GM19328 (cell line): ENCODE measurements around the gene ZDHHC11.
"Not testable (repeated sequence)": the region's sequence is repeated elsewhere in the genome, so short reads cannot be mapped to it uniquely, and the experiment has no call there.

ENCODE experiments used
- ATAC-seq: cut with Tn5 transposase; IDR thresholded peaks from one replicate; pipeline ENCODE4 v1.9.1; 2021; ENCODE audit warnings: mild to moderate bottlenecking, moderate library complexity; ENCODE audit not compliant: unreplicated experiment

Gene ZDHHC11

DNA sequence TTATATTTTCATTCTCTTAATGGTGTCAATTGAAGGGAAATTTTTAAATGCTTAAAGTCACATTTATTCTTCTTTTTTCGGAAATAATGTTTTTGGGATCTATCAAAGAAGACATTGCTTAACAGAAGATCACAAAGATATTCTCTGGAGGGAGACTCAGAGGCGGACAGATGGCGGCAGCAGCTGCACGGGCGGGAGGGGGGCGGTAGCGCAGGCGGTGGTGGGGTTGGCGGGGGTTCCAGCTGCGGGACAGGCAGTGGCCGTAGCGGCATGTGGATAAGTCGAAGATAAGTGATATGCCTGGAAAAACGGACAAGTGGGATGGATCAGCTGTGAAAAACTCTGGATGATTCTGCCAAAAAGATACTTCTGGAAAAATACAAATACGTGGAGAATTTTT lies 34.6 kb downstream of the ZDHHC11 start:
- ATAC-seq, result no peak

DNA sequence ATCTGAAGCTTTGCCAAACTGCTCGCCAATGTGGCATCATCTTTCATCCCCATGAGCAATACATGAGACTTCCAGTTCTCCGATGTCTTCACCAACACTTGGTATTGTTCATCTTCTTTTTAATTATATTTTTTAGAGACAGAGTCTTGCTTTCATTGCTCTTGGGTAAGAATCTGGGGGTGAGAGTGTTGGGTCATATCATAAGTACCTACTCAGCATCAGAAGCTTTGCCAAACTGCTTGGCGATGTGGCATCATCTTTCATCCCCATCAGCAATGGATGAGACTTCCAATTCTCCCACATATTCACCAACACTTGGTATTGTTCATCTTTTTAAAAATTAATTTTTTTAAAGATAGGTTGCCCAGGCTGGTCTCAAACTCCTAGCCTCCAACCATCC lies 35.3 kb downstream of the ZDHHC11 start:
- ATAC-seq, result no peak

DNA sequence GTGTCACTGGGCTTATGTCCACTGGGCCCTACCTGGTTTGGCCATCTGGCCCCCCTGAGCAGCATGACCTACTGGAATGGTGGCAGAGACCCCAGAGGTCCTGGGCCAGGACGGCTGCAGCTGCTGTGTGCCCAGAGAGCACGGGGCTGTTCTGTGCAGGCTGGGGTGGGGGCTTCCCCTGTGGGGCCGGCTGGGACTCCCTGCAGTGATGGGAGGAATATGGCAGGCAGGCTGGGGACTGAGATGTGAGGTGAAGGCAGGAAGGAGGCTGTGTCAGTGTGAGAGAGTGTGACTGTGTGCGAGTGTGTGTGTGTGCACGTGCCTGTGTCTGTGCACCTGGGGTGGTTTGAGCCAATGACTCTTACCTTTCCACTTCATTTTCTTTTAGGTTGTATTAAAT lies 37.2 kb downstream of the ZDHHC11 start:
- not testable (repeated sequence) for ATAC-seq

DNA sequence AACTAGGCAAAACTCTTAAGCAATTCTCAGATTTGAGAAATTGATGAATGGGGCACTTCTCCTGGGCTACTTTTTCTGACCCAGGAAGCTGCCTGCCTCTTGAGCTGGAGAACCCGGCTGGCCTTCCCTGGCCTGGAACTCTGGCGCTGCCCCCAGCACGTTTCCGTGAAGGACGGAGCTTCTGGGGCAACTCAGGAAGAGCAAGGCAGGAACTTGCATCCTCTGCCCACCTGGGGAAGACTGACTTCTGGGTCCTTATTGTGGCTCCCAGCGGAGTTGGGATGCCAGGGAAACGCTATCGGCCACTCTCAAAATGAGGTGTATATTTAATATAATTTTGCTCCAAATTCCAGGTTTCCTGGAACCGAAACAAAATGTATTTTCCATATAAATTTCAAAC lies 39.4 kb downstream of the ZDHHC11 start:
- ATAC-seq, result not testable (repeated sequence)

DNA sequence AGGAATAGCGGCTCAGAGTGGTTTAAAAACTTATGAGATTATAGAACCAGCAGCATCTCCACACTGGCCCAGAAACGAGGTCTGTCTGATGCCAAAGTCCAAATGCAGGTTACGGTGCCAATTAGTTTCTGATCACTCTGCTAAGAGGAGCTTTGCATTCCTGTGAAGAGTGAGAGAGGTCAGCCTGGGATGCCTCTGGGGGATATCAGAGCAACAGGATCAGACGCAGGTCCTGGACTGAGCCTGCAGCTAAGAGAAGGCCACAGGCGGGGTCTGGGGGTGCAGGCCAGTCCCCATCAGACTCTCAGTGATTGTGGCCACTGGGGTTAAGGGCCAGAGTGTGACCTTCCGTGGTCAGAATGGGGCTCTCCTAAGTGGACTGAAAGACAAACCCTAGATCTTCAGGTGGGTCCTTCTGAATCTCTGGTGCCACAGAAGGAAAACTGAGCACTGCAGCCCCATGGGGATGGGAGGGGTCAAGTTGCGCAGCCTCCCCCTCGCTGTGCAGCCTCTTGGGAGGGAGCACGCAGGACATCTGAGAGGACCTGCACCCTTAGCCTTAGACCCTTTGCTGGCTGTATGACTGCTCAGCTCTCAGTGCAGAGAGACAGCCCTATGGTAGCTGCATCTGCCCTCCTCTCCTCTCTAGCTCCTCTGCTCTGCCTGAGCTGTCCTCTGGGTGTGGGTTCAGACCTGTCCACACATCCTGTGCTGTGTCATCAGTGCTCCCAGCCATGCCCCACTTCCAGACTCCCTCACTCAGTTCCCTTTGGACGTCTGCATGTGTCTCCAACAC lies 42.9 kb downstream of the ZDHHC11 start:
- ATAC-seq, result not testable (repeated sequence)

DNA sequence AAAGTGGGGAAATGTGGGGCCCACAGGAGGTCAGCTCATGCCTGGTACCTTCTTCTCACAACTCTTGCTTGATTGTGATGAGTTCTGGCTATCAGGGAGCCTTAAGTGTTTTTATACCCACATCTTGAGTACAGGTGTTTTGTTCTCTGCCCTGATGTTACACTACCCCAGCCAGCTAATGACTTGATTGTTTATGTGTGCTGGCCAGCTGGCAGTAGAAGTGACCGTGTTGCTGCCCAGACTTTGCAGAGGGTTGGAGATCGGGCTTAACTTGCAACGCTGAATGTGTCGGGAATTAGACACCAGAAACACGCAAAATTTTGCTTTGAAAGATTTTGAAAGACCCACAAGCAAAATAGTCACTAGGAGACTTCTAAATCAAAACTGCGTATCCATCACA lies 49.3 kb downstream of the ZDHHC11 start:
- ATAC-seq, result no peak

DNA sequence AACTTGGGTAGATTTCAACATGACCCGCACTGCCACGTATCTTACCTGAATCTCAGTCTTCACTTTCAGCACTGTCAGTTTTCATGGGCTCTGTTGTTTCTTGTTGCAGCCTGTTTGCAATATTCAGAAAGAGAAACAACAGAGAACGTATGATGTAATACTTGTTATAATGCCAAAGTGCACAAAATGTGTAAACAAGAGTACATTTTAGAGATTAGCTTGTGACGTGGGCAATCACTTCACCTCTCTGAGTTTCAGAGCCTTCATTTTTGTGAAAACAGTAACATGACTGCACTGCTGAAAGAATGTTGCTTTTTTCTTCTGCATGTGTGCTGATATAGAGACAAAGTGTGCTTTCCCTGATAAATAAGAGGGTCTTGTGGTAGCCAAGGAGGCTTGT lies 49.7 kb downstream of the ZDHHC11 start:
- ATAC-seq, result not testable (repeated sequence)

DNA sequence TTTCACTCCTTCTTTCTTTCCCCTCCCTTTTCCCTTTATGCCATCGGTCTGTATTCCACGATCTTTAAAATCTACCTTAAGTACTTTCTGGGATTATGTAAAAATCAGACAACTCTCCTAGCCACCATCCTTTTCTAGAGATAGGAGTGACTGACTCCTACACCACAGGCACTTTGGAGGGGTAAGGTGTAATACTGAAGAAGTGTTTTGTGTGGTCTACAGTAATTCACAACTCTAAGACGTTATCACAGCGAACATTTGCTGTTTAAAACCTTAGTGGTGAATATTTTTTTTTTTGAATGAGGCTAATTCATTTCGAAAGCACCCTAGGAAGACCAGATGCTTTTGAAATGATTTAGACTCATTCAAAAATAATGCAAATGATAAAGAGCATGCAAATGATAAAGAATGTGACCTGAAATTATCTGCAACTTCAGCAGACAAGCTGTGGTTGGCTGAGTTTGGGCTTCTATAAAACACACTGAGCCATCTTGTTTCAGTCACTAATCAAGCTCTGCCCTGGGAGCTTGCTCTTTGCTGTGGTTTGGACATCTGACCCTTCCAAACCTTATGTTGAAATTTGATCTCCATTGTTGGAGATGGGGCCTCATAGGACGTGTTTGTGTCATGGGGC lies 52.2 kb downstream of the ZDHHC11 start:
- not testable (repeated sequence) for ATAC-seq

DNA sequence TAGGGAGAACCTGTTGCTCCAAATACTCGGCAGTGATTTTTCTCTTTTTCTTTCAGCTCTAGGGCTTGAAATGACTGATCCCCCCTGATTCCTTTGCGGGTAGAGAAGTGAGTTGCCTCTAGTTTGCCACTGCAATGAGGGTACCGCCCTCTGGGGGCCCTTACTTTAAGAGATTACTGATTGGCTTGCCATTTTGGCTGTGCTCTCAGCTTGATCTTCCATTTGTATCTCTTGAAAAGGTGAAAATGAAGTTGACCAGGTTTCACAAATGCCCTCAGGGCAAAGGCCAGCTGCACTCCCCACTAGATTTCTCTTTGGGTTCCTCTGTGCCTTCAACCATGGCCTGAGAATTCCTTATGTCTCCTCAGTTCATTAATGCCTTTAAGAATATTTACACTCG lies 52.8 kb downstream of the ZDHHC11 start:
- not testable (repeated sequence) for ATAC-seq

DNA sequence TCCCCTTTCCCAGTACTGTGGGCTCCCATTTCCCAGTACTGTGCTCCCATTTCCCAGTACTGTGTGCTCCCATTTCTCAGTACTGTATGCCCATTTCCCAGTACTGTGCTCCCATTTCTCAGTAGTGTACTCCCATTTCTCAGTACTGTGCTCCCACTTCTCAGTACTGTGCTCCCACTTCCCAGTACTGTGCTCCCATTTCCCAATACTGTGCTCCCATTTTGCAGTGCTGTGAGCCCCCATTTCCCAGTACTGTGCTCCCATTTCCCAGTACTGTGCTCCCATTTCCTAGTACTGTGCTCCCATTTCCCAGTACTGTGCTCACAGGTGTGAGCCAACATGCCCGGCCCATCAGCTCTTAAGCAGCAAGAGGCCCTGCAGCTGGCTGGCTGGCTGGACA lies 54.9 kb downstream of the ZDHHC11 start:
- not testable (repeated sequence) for ATAC-seq

DNA sequence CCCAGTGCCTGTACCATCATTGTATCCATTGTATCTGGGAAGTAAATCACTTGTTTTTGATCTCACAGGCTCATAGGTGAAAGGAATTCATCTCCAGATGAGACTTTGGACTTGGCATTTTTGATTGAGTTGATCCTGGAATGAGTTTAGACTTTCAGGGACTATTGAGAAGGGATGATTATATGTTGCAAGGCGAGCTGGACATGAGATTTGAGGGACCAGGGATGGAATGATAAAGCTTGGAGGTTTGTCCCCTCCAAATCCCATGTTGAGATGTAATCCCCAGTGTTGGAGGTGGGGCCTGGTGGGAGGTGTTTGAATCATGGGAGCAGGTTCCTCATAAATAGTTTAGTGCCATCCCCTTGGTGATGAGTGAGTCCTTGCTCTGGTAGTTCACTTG lies 55.8 kb downstream of the ZDHHC11 start:
- not testable (repeated sequence) for ATAC-seq

DNA sequence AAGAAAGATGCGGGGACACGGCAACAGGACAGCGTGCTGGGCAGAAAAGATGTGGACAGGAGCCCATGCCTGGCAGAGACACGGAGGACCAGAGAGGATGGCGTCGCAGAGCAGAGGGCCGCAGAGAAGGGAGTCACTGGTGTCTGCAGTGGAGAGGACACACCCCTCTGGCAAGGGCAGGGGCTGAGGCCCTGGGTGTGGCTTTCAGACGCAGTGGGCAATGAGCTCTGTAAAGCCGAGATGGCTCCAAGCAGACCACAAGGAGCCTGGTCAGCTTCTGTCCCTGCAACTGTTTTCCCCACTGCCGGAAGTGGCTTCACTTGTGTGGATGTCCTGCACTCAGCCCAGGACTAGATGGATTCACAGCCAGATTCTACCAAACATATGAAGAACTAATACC lies 62.1 kb downstream of the ZDHHC11 start:
- not testable (repeated sequence) for ATAC-seq

DNA sequence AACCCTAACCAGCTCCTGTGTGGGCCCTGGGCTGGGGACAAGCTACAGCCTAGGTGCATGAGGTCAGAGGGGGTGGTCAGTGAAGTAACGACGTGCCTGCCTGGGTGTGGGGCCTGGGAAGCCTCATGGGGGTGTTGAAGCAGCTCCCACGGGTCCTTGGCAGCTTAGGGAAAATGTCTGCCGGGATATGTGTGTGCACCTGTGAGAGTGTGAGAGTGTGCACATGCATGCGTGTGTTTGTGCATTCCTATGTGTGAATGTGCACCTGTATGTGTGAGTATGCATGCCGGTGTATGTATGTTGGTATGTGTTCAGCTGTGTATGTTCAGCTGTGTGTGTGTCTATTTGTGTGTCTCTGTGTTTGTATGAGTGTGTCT lies 62.9 kb downstream of the ZDHHC11 start:
- ATAC-seq, result not testable (repeated sequence)

DNA sequence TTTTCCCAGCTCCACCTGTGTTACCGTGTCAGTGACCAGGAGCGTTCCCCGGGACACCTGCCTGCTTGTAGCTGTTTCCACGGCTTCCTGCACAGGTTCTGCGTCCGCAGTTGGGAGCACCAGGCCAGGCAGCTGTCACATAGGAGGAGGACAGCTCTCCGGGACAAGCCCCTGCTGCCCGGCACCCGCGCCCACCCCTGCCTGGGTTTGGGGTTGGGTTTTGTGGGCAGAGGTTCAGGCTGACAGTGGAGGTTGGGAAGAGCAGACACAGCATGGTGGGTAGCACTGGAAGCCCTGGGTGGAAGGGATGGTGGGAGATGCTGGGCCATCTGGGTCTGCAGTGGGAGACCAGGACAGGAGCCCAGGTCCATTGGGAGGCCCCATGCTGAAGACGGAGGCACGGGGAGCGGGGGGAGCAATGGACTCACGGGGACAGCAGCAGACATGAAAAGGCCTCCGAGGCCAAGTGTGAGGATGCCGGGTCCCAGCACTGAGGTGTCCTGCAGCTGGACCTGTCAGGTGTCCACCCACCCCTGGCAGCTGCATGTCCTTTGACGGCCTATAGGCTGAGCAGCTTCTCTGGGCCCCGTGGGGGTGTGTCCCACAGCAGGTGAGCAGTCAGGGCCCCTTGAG lies 63.4 kb downstream of the ZDHHC11 start:
- ATAC-seq, result not testable (repeated sequence)

DNA sequence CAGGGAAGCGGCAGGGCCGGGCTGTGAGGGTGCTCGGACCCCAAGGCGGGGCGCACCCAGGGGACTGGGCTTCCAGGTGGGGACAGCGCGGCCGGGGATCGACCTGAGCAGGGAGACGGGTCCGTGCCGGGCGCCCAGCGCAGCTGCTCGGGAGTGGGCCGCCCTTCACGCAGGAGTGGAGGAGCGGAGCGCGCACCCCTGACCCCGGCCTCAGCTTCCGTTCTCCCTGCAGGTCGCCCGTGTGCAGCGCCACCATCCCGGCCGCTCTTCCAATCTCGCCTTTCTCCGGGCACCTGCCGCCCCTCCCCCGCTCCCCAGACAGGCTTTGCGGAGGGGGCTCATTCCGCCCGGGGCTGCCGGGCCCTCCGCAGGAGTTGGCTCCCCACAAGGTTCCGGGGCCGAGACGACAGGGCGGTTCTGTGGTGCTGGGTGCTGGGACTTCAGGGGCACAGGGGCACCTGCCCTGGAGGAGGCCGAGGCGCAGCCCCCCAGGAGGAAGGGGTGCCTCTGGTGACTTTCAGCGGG lies 65.5 kb downstream of the ZDHHC11 start:
- ATAC-seq, result peak; percentile 17

DNA sequence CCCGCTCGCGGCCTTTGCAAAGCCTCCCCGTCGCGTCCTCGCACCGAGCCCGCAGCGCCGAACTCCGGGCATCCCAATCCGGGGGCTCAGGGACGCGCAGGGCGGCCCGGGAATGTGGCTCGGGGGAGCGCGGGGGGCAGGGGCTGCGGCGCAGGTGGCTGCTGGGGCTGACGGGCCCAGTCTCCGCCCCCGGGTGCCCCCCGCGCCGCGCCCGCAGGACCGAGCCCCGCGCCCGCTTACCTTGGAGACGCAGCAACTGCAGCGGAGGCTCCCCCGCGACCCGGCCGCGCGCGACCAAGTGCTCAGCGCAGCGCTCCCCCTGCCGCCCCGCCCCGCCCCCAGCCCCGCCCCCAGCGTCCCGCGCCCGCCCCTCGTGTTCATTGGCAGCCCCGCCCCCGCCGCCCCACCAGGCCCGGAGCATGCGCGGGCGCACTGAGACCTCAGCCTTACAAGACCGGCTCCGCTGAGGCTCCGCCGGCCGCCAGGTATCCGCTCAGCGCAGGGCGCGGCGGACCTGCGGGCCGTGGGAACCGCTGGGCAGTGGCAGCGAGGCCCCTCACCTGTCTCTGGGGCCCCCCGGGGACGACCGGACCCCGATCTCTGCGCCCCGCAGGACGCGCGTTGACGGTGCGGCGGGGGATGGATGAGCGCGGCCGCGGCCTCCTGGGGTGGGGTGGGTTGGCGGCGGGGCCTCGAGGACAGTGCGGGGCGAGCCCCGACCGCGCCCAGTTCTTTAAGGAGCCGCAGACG lies 66.2 kb downstream of the ZDHHC11 start, which contains the start of gene ZDHHC11B:
ZDHHC11B (minus strand) TSS at position 302 of the 750 bp plus-strand sequence. CDS start 17,810 bp downstream, outside the sequence.
- ATAC-seq, result peak; percentile 53

DNA sequence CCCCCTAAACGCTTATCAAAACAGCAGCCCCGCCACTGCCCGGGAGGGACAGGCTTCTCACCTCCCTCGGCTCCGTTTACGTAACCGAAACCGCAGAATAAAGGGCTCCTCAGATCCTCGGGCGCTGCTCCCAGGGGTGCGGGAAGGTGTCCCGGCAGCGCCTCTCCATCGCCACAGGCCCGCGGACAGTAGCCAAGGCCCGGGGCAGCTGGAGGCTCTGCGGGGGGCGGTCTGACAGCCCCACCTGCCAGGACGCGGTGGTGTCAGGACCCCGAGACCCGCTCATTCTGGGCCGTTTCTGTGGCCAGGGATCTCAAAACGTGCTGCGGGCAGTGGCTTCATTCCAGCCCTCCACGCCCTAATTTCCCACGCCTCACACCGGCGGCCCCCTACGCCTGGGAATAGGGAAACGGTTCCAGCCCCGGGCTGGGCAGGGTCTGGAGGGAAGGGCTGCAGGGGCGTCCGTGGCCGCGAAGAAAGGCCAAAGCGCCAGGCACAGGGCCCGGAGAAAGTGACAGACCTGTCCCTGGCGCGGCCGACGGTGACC lies 66.8 kb downstream of the ZDHHC11 start:
- peak; percentile 8 for ATAC-seq

DNA sequence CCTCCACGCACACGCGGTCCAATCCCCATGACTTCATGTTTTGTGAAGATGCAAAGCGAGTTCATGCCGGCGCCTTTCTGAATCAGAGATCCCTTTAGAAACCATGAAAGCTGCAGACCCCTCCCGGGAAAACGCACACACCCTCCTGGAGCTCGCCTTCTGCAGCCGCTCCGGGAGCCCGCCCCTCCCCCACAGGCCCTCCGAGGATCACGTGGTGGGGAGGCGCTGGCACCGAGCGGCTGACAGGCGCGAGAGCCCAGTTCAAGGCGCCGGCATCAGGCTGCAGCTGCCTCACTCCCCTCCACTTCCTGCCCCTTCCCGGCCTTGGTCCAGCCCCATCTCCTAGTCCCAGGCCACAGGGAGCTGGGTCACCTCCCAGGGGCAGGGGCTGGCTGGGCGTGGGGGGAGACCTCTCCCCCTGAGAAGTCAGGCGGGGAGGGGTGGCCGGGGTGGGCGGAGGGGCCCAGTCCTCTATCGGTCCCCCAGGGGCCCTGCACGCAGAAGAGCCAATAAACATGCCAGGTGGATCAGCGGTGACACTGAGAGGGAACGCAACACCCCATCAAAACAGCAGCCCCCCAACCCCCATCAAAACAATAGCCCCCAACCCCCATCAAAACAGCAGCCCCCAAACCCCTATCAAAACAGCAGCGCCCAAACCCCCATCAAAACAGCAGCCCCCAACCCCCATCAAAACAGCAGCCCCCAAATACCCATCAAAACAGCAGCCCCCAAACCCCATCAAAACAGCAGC lies 67.6 kb downstream of the ZDHHC11 start:
- not testable (repeated sequence) for ATAC-seq

DNA sequence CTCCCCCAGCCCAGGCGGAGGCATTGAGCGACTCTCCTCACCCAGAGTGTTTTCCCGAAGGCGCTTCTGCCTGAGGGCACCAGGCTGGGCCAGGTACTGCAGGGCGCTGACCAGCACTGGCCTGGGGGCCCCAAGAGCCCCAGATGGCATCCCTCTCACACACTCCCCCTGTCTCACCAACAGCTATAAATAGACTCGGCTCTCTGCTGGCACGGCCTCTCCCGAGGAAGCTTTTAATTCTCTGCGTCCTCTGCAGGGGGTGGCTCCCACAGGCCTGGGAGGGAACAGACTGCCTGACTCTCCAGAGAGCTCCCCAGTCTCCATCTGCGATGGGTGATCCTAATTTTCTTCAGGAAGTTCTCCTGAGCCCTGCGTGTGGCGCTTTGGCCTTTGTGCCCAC lies 68.4 kb downstream of the ZDHHC11 start:
- not testable (repeated sequence) for ATAC-seq

DNA sequence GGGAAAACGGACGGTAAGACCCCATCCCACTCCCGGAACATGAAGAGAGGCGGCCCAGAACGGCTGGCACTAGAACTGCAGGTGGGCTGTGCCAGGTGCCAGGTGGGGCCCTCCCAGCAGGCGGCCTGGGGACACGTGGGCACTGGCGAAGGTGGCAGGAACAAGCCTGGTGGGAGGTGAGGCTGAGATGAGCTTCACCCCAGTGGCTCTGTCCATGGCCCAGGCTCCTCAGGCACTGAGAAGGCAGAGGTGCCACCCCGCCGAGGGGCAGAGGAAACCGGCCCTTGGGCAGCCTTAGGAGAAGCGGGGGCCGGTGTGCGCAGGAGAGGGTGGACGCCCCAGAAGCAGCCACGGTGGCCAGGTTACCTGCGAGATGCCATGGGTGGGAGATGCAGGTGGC lies 70.2 kb downstream of the ZDHHC11 start:
- not testable (repeated sequence) for ATAC-seq
